Activated naive CD4-positive, alpha-beta T cell treated with anti-CD3 and anti-CD28 coated beads, Interleukin-2, amount 50 U/mL, for 16 hours (primary cell): ENCODE measurements around the gene COPZ2.
"Not testable (repeated sequence)": the region's sequence is repeated elsewhere in the genome, so short reads cannot be mapped to it uniquely, and the experiment has no call there.

Experiments used
- DNase-seq: peaks from one replicate; pipeline ENCODE4 v3.0.0-alpha.2; 2020

The COPZ2 gene, protein sequence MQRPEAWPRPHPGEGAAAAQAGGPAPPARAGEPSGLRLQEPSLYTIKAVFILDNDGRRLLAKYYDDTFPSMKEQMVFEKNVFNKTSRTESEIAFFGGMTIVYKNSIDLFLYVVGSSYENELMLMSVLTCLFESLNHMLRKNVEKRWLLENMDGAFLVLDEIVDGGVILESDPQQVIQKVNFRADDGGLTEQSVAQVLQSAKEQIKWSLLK

DNA sequence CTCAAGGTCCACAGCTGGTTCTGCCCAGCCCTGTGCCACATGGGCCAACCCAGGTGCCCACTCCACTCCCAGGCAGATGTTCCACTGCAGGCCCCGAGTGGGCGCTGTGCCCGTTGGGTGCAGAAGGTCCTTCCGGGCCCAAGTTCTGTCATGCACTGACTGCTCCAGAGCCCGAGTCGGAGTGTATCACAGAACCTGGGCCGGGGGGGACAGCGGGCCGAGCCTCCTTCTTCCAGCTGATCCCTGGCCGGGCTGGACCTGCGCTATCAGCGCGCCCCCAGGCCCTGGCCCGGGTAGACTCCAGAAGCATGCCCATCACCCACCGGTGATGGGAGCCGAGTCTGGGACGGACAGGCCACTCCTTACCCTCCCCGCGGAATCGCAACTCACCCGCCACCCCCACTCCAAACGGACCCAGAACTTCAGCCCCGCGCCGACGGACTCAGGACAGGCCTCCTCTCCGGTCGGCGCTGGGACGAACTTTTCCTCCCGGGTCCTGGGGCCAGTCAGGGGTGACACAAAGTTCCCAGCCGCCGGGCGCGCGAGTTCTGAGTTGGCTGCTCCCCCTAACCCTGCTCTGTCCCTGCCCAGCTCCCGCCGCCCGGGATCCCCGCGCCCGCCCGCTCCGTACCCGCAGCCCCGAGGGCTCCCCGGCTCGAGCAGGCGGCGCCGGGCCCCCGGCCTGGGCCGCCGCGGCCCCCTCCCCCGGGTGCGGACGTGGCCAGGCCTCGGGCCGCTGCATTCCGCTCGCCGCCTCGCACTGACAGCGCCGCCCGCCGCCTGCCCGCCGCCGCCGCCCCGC lies at the start of gene COPZ2:
Gene COPZ2 (minus strand): TSS at position 762 of the 802 bp plus-strand sequence. CDS start 20 bp downstream, at position 742.
- DNase-seq: peak; percentile 68

DNA sequence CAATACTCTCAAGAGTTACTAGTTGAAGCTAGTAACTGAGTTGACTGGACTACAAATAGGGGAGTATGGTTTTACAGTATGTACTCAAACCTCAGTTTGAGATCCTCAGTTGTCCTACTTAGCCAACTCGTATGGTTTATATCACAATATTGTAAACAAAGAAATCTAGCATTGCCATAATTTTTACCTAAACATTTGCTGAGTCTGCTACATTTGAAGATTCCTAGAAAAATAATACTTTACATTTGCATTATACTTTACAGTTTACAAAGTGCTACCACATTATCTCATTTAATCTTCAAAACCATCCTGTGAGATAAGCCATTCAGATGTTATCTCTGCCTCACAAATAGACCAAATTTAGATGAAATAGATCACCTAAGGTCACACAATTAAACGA lies 47.3 kb upstream of the COPZ2 start:
- no peak for DNase-seq

DNA sequence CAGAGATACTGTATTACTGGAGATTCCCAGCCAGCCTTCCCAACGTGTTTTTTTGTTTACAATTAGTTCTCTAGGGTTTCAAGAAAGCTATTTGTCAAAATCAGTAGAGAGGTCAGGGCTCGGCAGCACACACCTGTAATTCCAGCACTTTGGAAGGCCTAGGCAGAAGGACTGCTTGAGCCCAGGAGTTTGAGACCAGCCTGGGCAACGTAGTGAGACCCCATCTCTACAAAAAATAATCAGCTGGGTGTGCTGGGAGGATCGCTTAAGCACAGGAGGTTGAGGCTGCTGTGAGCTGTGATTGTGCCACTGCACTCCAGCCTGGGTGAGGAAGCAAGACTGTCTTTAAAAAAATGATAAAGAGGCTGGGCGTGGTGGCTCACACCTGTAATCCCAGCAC lies 44.3 kb upstream of the COPZ2 start:
- DNase-seq: no peak

DNA sequence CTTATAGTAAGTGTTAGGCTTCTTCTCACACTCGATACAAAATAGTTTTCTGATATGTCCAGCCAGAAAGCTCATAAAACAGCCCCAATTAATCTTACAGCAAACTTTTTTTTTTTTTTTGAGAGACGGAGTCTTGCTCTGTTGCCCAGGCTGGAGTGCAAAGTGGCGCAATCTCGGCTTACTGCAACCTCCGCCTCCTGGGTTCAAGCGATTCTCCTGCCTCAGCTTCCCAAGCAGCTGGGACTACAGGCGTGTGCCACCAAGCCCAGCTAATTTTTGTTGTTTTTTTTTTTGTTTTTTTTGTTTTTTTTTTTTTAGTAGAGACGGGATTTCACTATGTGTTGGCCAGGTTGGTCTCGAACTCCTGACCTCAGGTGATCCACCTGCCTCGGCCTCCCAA lies 39.6 kb upstream of the COPZ2 start:
- DNase-seq: not testable (repeated sequence)

DNA sequence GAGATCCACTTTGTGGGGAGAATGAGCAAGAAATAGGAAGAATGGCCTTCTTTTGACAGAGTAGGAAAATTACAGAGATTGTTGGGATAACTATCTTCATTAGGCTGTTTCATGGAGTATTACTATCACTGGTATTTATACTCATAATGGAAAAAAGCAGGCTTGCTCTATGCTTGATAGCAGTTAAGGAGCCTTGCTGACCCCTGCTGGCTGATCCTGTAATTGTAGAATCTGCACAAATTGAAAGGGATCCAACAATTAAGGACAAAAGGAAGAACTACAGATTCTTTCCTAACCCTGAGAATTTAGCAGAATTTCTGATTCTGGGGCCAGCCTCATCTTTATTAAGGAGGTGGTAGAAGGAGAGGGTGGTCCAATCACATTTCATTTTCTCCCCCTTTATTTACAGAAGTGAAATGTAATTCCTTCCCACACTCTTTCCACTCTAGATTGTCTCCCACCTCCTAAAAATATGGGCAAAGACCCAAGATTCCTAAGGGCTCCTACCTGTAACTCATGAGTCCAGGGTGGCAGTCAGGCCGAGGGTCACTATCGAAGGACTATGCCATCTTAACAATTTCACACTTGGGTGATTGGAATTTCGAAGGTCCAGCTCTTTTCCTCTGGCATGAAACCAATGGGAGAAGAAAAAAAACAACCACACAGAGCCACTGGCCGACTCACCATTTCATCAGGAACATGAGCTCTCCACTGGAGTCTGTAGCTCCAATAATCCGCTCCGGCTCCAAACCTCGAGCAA lies 36.9 kb upstream of the COPZ2 start:
- DNase-seq: peak; percentile 76

DNA sequence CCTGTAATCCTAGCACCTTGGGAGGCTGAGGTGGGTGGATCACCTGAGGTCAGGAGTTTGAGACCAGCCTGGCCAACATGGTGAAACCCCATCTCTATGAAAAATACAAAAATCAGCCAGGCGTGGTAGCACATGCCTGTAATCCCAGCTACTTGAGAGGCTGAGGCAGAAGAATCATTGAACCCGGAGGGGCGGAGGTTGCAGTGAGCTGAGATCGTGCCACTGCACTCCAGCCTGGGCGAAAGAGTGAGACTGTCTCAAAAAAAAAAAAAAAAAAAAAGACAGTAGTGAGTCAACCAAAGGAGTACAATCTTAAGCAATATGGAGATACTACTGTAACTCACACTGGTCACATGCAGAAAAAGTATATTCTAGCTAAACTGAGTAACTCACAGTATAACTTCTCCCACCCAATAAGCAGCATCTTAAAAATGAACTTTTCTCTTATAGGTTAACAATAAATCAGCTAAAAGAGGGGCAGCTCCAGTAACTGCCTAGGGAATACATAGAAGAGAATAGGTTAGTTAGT lies 36.0 kb upstream of the COPZ2 start:
- DNase-seq: not testable (repeated sequence)

DNA sequence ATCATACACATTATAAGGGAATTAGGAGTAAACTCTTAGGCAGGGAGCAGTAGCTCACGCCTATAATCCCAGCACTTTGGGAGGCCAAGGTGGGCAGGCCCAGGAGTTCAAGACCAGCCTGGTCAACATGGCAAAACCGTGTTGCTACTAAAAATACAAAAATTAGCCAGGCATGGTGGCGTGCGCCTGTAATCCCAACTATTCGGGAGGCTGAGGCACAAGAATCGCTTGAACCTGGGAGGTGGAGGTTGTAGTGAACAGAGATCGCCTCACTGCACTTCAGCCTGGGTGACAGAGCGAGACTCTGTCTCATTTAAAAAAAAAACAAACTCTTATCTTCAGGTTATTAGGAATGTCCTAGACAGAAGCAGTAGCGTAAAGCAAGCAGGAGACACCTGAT lies 35.2 kb upstream of the COPZ2 start:
- not testable (repeated sequence) for DNase-seq

DNA sequence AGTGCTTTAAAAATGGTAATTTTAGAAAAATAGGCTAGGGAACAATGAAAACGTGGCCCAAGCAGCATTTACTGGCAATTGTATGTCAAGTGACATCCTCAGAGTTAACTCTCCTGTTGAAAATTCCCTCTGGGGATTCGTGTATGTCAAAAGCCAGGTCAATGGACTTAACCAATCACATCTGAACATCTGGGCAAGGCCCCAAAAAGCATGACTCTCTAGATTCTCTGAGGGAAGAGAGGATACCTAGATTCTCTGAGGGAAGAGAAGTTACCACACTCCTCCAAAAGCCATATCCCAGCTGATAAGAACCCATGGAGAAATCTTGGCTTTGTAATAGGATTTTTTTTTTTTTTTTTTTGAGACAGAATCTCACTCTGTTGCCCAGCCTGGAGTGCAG lies 34.1 kb upstream of the COPZ2 start:
- DNase-seq: no peak

DNA sequence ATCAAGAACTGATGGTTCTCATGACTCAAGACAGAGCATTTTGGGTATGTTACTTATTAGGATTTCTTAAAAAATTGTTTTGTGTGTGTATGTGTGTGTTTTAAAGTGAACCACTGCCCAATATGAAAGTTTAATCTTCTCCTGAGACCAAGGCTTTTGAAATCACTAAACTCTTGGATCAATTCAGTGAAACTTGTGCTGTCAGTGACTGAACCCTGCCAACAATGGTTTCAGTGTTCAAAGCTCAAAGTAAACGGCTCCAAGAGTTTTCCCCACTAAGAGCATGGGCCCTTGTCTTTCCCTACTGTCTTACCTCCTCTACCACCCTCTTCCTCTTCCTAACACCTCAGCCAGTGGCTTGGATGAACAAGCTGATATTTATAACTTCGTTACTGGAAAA lies 32.6 kb upstream of the COPZ2 start:
- DNase-seq: no peak

DNA sequence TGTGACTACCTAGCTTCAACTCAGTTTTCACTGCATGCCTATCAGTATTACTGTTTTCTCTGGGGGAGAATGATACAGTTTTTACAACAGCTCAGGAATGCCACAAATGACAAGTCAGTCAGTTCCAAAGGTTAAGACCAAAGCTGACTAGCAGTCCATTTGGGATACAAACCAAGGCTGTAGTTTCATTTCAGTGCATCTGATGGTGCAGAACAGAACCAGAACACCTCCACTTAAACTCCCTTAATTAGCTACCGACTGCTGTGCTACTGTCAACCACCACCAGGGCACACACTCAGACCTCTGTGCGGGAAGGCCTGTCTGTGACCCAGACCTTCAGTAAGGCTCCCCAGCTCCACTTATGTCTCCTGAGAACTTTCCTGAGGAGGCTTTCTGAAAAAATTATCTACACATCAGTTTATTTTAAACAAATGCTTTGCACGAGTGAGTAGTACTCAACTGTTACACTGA lies 30.9 kb upstream of the COPZ2 start:
- DNase-seq: peak; percentile 24

DNA sequence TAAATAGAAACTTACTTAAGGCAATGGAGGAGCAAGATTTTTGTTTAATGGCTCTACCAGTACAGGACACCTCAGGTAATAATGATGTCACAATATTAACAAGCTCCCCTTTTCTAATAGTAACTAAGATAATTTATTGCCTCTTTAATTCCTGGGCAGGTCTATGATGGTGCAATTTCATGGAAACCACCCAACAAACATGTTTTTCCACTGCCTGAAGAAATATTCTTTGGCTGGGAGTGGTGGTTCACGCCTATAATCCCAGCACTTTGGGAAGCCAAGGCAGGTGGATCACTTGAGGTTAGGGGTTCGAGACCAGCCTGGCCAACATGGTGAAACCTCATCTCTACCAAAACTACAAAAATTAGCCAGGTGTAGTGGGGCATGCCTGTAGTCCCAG lies 30.2 kb upstream of the COPZ2 start:
- not testable (repeated sequence) for DNase-seq

DNA sequence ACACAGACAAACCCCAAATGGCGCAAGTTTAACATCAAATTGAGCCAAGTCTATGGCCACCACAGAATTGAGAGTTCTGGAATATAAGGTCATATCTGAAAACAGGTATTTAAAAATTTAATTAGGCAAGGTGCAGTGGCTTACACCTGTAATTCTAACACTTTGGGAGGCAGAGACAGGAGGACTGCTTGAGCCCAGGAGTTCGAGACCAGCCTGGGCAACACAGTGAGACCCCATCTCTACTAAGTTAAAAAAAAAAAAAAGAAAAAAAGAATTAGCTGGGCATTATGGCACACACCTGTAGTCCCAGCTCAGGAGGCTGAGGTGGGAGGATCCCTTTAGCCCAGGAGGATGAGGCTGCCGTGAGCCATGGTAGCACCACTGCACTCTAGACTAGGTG lies 29.6 kb upstream of the COPZ2 start:
- DNase-seq: no peak

DNA sequence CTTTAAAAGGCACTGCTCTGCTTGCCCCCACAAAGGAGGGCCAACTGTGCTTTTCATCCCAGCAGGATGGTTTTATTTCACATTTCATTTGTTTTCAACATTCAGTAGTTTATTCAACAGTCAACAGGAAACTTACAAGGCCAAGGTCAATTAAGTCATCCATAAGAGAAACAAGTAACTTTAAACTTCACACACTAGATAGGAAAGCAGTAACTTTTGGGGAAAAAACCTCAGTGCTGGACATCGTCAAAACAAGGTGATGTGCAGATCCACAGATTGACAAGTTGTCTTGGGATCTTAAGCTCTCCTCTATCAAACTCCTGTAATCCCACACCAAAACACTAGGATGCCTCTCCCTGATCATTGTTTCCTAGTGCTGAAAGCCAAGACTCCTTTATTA lies 29.1 kb upstream of the COPZ2 start:
- DNase-seq: no peak

DNA sequence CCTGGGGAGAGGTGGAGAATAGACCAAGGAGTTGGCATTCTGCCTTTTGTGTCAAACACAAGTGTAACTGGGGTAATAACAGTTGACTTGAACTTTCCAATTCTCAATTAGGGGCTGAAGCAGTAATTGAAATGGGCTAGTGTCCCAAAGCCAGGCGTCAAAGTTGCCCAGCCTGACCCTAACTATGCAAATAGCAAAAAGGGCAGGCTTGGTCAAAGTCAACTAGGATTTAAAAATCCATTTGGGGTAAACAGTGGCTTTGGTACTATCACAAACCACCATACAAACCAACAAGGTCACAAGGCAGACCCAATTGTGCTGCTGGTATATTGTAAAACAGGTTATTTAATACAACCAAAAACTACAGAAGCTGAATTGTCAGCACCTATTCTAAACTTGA lies 28.6 kb upstream of the COPZ2 start:
- no peak for DNase-seq

DNA sequence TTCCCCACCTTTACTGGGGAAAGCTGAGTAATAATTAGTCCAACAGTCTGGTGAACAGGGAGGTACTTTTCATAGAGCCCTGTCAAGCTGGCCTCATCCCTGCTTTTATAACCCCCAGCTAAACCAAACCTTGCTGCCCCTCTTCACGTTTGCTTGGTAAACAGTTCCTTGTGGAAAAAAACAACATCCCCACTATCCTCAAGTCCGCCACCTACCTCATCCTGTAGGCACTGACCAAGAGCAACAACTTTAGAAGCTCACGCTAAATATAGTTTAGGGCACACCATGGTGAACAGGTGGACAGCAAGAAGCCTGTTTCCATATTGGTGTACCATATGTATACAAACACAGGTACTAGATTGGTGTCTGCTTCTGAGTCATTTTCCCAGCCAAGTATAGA lies 27.0 kb upstream of the COPZ2 start:
- DNase-seq: no peak

DNA sequence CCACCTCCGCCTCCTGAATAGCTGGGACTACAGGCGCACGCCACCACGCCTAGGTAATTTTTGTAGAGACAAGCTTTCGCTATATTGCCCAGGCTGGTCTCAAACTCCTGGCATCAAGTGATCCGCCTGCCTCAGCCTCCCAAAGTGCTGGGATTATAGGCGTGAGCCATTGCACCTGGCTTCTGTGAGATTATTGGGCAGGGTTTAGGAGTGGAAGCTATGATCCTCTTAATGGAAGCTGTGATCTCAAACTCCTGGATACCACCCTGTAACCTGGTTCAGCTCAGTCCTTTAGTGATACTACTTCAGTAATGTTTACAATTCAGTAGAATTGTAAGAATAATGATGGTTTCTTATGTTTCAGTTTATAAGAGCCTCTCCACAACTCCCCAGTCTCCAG lies 24.7 kb upstream of the COPZ2 start:
- DNase-seq: no peak

DNA sequence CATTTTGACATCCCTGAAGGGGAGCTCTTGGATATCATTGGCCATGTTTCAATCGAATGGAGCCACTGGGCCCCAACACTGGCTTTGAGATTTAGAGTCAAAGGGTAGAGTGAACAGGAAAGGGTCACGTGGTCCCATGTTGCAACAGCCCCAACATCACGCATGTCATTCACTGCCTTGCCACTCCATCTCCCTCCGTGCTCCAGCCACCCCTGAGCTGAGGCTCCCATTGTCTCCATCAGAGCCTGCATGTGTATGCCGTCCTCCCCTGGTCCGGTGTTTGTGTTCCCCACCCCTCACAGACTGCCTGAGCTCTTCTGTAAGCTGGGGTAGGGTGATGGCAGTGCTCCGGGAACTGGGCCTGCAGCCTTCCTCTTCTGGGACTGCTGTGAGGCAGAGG lies 22.7 kb upstream of the COPZ2 start:
- DNase-seq: no peak

DNA sequence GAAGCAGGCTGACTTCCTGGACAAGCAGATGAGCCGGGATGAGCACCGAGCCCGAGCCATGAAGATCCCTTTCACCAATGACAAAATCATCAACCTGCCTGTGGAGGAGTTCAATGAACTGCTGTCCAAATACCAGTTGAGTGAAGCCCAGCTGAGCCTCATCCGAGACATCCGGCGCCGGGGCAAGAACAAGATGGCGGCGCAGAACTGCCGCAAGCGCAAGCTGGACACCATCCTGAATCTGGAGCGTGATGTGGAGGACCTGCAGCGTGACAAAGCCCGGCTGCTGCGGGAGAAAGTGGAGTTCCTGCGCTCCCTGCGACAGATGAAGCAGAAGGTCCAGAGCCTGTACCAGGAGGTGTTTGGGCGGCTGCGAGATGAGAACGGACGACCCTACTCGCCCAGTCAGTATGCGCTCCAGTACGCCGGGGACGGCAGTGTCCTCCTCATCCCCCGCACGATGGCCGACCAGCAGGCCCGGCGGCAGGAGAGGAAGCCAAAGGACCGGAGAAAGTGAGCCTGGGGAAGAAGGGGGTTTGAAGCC lies 21.6 kb upstream of the COPZ2 start:
- no peak for DNase-seq

DNA sequence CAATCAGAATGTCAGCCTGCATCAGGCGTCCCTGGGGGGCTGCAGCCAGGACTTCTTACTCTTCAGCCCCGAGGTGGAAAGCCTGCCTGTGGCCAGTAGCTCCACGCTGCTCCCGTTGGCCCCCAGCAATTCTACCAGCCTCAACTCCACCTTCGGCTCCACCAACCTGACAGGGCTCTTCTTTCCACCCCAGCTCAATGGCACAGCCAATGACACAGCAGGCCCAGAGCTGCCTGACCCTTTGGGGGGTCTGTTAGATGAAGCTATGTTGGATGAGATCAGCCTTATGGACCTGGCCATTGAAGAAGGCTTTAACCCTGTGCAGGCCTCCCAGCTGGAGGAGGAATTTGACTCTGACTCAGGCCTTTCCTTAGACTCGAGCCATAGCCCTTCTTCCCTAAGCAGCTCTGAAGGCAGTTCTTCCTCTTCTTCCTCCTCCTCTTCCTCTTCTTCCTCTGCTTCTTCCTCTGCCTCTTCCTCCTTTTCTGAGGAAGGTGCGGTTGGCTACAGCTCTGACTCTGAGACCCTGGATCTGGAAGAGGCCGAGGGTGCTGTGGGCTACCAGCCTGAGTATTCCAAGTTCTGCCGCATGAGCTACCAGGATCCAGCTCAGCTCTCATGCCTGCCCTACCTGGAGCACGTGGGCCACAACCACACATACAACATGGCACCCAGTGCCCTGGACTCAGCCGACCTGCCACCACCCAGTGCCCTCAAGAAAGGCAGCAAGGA lies 21.0 kb upstream of the COPZ2 start:
- DNase-seq: no peak

DNA sequence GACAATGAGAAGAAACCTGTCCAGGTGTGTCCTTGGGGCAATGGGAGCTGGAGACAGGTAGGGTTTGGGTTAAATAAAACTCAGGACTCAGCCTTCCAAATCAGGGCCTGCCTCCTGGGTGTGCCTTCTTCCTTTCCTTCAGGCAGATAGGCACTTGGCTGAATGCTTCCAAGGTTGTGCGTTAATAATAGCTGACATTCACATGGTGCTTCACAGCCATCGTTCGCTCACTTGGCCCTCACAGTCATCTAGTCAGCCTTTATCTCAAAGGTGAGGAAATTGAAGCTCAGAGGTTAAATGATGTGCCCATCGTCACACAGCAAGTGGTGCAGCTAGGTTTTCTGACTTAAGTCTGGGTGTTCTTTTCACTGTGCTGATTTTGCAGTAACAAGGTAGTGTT lies 20.0 kb upstream of the COPZ2 start:
- no peak for DNase-seq

DNA sequence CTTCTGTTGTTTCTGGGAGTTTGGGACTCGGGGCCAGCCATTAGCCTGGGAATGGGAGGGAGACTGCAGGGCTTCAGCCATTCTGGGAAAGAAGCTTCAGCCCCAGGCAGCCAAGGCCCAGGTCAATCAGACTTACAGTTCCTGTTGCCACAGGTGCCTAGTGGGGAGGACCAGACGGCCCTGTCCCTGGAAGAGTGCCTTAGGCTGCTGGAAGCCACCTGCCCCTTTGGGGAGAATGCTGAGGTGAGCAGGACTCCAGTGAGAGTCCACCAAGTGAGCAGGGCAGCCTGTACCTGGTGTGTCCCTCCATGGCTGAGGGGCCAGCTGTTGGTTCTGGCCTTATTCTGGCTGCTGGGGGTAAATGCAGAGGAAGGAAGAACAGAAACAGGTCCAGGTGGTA lies 19.3 kb upstream of the COPZ2 start:
- no peak for DNase-seq

DNA sequence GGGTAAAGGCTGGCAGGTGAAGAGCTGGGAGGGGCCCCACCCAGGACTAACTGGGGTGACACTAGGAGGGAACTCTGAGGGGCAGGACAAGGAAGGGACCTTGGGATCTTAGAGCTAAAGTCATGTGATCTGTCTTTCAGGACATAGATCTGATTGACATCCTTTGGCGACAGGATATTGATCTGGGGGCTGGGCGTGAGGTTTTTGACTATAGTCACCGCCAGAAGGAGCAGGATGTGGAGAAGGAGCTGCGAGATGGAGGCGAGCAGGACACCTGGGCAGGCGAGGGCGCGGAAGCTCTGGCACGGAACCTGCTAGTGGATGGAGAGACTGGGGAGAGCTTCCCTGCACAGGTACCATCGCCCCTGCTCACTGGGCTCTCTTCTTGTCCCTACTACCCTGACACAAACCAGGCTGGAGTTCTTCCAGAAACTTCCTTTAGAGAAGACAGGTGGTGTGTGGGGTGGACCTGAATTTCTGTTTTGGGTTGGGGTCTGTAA lies 18.7 kb upstream of the COPZ2 start:
- DNase-seq: no peak
